RWPE2 (cell line): Measurements from ENCODE around the gene PTS.
A peak's percentile ranks its signal among the peaks of the same experiment; 100 is the strongest.

Experiments
- ATAC-seq: fragments of 200-7000 bp; cut with Tn5 transposase; 3 replicates; pipeline ENCODE4 v1.9.1; 2021; ENCODE audit warnings: low read depth
- DNase-seq: peaks from one replicate; pipeline ENCODE4 v3.0.0-alpha.2; 2020; ENCODE audit warnings: low spot score
- H3K27ac ChIP-seq: fragments of 450-650 bp; 2 replicates; pipeline ENCODE4 v1.5.1; 2017; ENCODE audit warnings: mild to moderate bottlenecking; ENCODE audit not compliant: poor library complexity, severe bottlenecking
- H3K27me3 ChIP-seq: fragments of 250-450 bp; sonication (Bioruptor Pico); 2 replicates; pipeline ENCODE4 v1.5.1; 2021; ENCODE audit warnings: mild to moderate bottlenecking, moderate library complexity; ENCODE audit not compliant: insufficient read depth, poor library complexity, severe bottlenecking
- H3K36me3 ChIP-seq: fragments of 250-450 bp; sonication (Bioruptor Pico); 2 replicates; pipeline ENCODE4 v1.5.1; 2020; ENCODE audit warnings: low read depth, mild to moderate bottlenecking, moderate library complexity
- H3K4me1 ChIP-seq: fragments of 250-450 bp; sonication (Bioruptor Pico); 2 replicates; pipeline ENCODE4 v1.5.1; 2021; ENCODE audit warnings: mild to moderate bottlenecking, moderate library complexity; ENCODE audit not compliant: insufficient read depth, poor library complexity, severe bottlenecking
- H3K4me3 ChIP-seq: fragments of 250-450 bp; sonication (Bioruptor Pico); 2 replicates; pipeline ENCODE4 v1.5.1; 2021; ENCODE audit warnings: mild to moderate bottlenecking, moderate library complexity; ENCODE audit not compliant: severe bottlenecking
- H3K9me3 ChIP-seq: fragments of 250-450 bp; sonication (Bioruptor Pico); 2 replicates; pipeline ENCODE4 v1.5.1; 2021; ENCODE audit warnings: mild to moderate bottlenecking, moderate library complexity; ENCODE audit not compliant: severe bottlenecking
- CTCF ChIP-seq: fragments of 450-650 bp; IDR thresholded peaks from one replicate; pipeline ENCODE4 v1.5.1; 2017; ENCODE audit warnings: mild to moderate bottlenecking, moderate library complexity; ENCODE audit not compliant: poor library complexity, severe bottlenecking

Gene PTS

GRCh38 chr11:112266410-112266778 lies 40.2 kb downstream of the PTS start:
- no peaks in the 10 kb centered on the region for H3K9me3 ChIP-seq
- H3K36me3 ChIP-seq = no peaks in the 10 kb centered on the region
- H3K4me1 ChIP-seq = no peaks in the 10 kb centered on the region
- H3K27ac ChIP-seq = no peak overlapping the region
- no peak overlapping the region for H3K4me3 ChIP-seq
- ATAC-seq (no peak), DNase-seq (no peak)
- no peaks in the 10 kb centered on the region for H3K27me3 ChIP-seq
- TF ChIP-seq CTCF = no peak

- no peak for TF ChIP-seq CTCF
- no peaks in the 10 kb centered on the region for H3K9me3 ChIP-seq
- H3K36me3 ChIP-seq = no peaks in the 10 kb centered on the region
- H3K4me1 ChIP-seq = no peaks in the 10 kb centered on the region
- H3K4me3 ChIP-seq = no peak overlapping the region
- no peak for DNase-seq
- H3K27me3 ChIP-seq = no peaks in the 10 kb centered on the region
- ATAC-seq = no peak
- no peak overlapping the region for H3K27ac ChIP-seq
Observed at GRCh38 chr11:112267188-112267591, 41.0 kb downstream of the PTS start.

GRCh38 chr11:112268406-112268805 lies 42.2 kb downstream of the PTS start:
- no peaks in the 10 kb centered on the region for H3K36me3 ChIP-seq
- H3K27ac ChIP-seq = no peak overlapping the region
- H3K4me1 ChIP-seq = no peaks in the 10 kb centered on the region
- ATAC-seq (no peak), DNase-seq (no peak)
- H3K9me3 ChIP-seq = no peaks in the 10 kb centered on the region
- H3K4me3 ChIP-seq = no peak overlapping the region
- H3K27me3 ChIP-seq = no peaks in the 10 kb centered on the region
- no peak for TF ChIP-seq CTCF

- Histone ChIP-seq H3K27me3 (no peaks in the 10 kb centered on the region), H3K27ac (no peak overlapping the region), H3K36me3 (no peaks in the 10 kb centered on the region), H3K4me1 (no peaks in the 10 kb centered on the region), H3K9me3 (no peaks in the 10 kb centered on the region), H3K4me3 (no peak overlapping the region)
- no peak for ATAC-seq
- no peak for TF ChIP-seq CTCF
- DNase-seq = no peak
Observed at GRCh38 chr11:112269139-112269538, 42.9 kb downstream of the PTS start.

- no peak overlapping the region for H3K27ac ChIP-seq
- TF ChIP-seq CTCF = no peak
- no peaks in the 10 kb centered on the region for H3K9me3 ChIP-seq
- H3K36me3 ChIP-seq = no peaks in the 10 kb centered on the region
- peak; percentile 75 for ATAC-seq
- H3K4me3 ChIP-seq = peak overlapping the region; percentile 10
- DNase-seq = no peak
- H3K4me1 ChIP-seq = no peaks in the 10 kb centered on the region
- no peaks in the 10 kb centered on the region for H3K27me3 ChIP-seq
Observed at GRCh38 chr11:112270551-112271180, 44.4 kb downstream of the PTS start.
